Activated CD8-positive, alpha-beta T cell treated with anti-CD3 and anti-CD28 coated beads for 36 hours (primary cell): Measurements from ENCODE around the gene CSH1. TPM values are rescaled to one million over a fixed set of nuclear protein-coding genes. Genes with fewer than 3 reads are reported as not detected.

ENCODE experiments used
- ATAC-seq: fragments of 200-7000 bp; cut with Tn5 transposase; one replicate; pipeline ENCODE4 v1.10.0; 2021; ENCODE audit warnings: mild to moderate bottlenecking, moderate library complexity
- CTCF ChIA-PET: fragments of 350-600 bp; sonication (Branson Sonifier 250); formaldehyde crosslinking; loops from one replicate; lab custom pipeline; 2021; ENCODE audit warnings: antibody characterized with exemption; lab: Charles Lee
- POLR2A ChIA-PET: fragments of 350-600 bp; sonication (Branson Sonifier 250); formaldehyde crosslinking; loops from one replicate; lab custom pipeline; 2021; ENCODE audit warnings: antibody characterized with exemption; lab: Charles Lee
- DNase-seq: peaks from one replicate; pipeline ENCODE4 v3.0.0-alpha.2; 2020
- H3K27ac Mint-ChIP-seq: one replicate; pipeline ENCODE4 v1.8.0; 2021; ENCODE audit warnings: mild to moderate bottlenecking, mixed read lengths
- H3K27me3 Mint-ChIP-seq: one replicate; pipeline ENCODE4 v1.8.0; 2021; ENCODE audit warnings: mixed read lengths
- H3K36me3 Mint-ChIP-seq: one replicate; pipeline ENCODE4 v1.8.0; 2021; ENCODE audit warnings: low read depth, mixed read lengths
- H3K4me1 Mint-ChIP-seq: one replicate; pipeline ENCODE4 v1.8.0; 2021; ENCODE audit warnings: low read depth, mixed read lengths
- H3K4me3 Mint-ChIP-seq: one replicate; pipeline ENCODE4 v1.8.0; 2021; ENCODE audit warnings: mild to moderate bottlenecking, moderate library complexity, mixed read lengths
- H3K9me3 Mint-ChIP-seq: one replicate; pipeline ENCODE4 v1.8.0; 2021; ENCODE audit warnings: mixed read lengths
- CTCF ChIP-seq: fragments of 200-600 bp; IDR thresholded peaks from one replicate; pipeline ENCODE4 v1.8.0; 2022; ENCODE audit warnings: antibody characterized with exemption, mild to moderate bottlenecking
- intact Hi-C: fragments of 100-400 bp; cut with micrococcal nuclease; formaldehyde crosslinking; loops from one replicate; pipeline ENCODE4 v1.10.0; 2022
- total RNA-seq, 2 experiments: library from RNA; stranded (reverse); gene quantifications; one replicate each; pipeline ENCODE4 v1.2.3, GENCODE V29; 2021

CSH1 gene
- total RNA-seq, 2 experiments from 2014 or later: not detected

GRCh38 chr17:63848834-63849689, 47.3 kb downstream of the CSH1 start:
- peaks cover 11% of the 10 kb centered on the region for H3K9me3 Mint-ChIP-seq
- peaks cover 8% of the 10 kb centered on the region for H3K36me3 Mint-ChIP-seq
- ATAC-seq (peak; percentile 98), DNase-seq (peak; percentile 98)
- H3K4me1 Mint-ChIP-seq: peaks cover 16% of the 10 kb centered on the region
- ChIA-PET POLR2A (interaction anchor here (0.7 to 3.2 kb wide), 10 partner anchors 10 to 151 kb away, joined by 3 to 11 read pairs (median 4); partner anchors contain the start of genes CCDC47, DDX42, PRR29 and PSMC5), CTCF (interaction anchor here (0.6 to 3.0 kb wide), 23 partner anchors 11 to 420 kb away, joined by 3 to 38 read pairs (median 4); partner anchors contain the start of gene MAP3K3)
- peak overlapping the region; percentile 64 for H3K4me3 Mint-ChIP-seq
- peak overlapping the region; percentile 95 for H3K27ac Mint-ChIP-seq
- H3K27me3 Mint-ChIP-seq: no peaks in the 10 kb centered on the region
- TF ChIP-seq CTCF: peak; percentile 84
- intact Hi-C loops: no loop called here

GRCh38 chr17:63847525-63848249, 48.7 kb downstream of the CSH1 start:
- ATAC-seq (no peak), DNase-seq (no peak)
- ChIA-PET CTCF (interaction anchor here (1.0 to 3.0 kb wide), 7 partner anchors 12 to 178 kb away, joined by 3 to 38 read pairs (median 4); partner anchors contain the start of gene GH1), POLR2A (interaction anchor here (0.6 to 3.2 kb wide), 5 partner anchors 18 to 149 kb away, joined by 4 to 11 read pairs (median 4); partner anchors contain the start of genes CCDC47, DDX42 and PSMC5)
- Mint-ChIP-seq H3K4me3 (peak overlapping the region; percentile 64), H3K9me3 (peaks cover 11% of the 10 kb centered on the region), H3K27me3 (no peaks in the 10 kb centered on the region), H3K27ac (peak overlapping the region; percentile 95), H3K36me3 (peaks cover 8% of the 10 kb centered on the region), H3K4me1 (peaks cover 20% of the 10 kb centered on the region)
- no peak for TF ChIP-seq CTCF
- intact Hi-C loops: no loop called here

GRCh38 chr17:63845509-63845908, 50.9 kb downstream of the CSH1 start:
- no peak for ATAC-seq

More at GRCh38 chr17:63845509-63845908, 50.9 kb downstream of the CSH1 start:
- POLR2A ChIA-PET: no interaction called here
- Mint-ChIP-seq H3K4me1 (peaks cover 25% of the 10 kb centered on the region), H3K27me3 (no peaks in the 10 kb centered on the region), H3K27ac (no peak overlapping the region), H3K36me3 (peaks cover 12% of the 10 kb centered on the region), H3K9me3 (peaks cover 11% of the 10 kb centered on the region), H3K4me3 (no peak overlapping the region)
- no peak for TF ChIP-seq CTCF
- no peak for DNase-seq
- intact Hi-C loops: no loop called here
- CTCF ChIA-PET: interaction anchor here (3.3 kb wide), 1 partner anchor 20 kb away, joined by 15 read pairs; no protein-coding TSS in a partner anchor

Other genes starting within 250 kb of the CSH1 start
- 100 to 1,000 TPM; 143 to 145 TPM for gene LIMD2, start 196.4 kb downstream of the CSH1 start, total RNA-seq
- 10 to 100 TPM; 44.8 to 48.8 TPM for gene STRADA, start 154.8 kb downstream of the CSH1 start, total RNA-seq
- gene CCDC47, start 123.0 kb downstream of the CSH1 start, total RNA-seq: 10 to 100 TPM; 63.0 to 64.4 TPM
- 10 to 100 TPM; 91.9 to 96.0 TPM for gene DDX42, start 122.4 kb downstream of the CSH1 start, total RNA-seq
- 100 to 1,000 TPM; 155 to 157 TPM for gene PSMC5, start 69.1 kb downstream of the CSH1 start, total RNA-seq
- 10 to 100 TPM; 58.3 to 60.9 TPM for gene FTSJ3, start 68.9 kb downstream of the CSH1 start, total RNA-seq
- gene SMARCD2, start 53.9 kb downstream of the CSH1 start, total RNA-seq: 100 to 1,000 TPM in 1 of 2 experiments, 10 to 100 TPM in 1; 99.4 to 103 TPM
- gene CSH2, start 22.9 kb downstream of the CSH1 start, total RNA-seq: not detected
- gene GH2, start 14.6 kb downstream of the CSH1 start, total RNA-seq: not detected
- gene CSHL1, start 14.7 kb upstream of the CSH1 start, total RNA-seq: not detected
- not detected for gene GH1, start 22.3 kb upstream of the CSH1 start, total RNA-seq
- gene CD79B, start 35.8 kb upstream of the CSH1 start, total RNA-seq: 10 to 100 TPM; 28.4 to 31.6 TPM
- under 1 TPM; 0.20 to 0.23 TPM for gene SCN4A, start 76.3 kb upstream of the CSH1 start, total RNA-seq
- 1 to 10 TPM in 1 of 2 experiments, under 1 TPM in 1; 0.74 to 2.5 TPM for gene PRR29, start 101.8 kb upstream of the CSH1 start, total RNA-seq
- 10 to 100 TPM; 53.3 to 53.7 TPM for gene ICAM2, start 124.1 kb upstream of the CSH1 start, total RNA-seq
- gene ERN1, start 233.6 kb upstream of the CSH1 start, total RNA-seq: 10 to 100 TPM; 19.2 to 23.6 TPM